Right cardiac atrium (tissue), 5 donors: ENCODE results near the gene CYSLTR1. TPM values are rescaled to one million over a fixed set of nuclear protein-coding genes. Genes with fewer than 3 reads are reported as not detected.

Experiments
- ATAC-seq, 2 donors: fragments of 200-7000 bp; cut with Tn5 transposase; one replicate each; pipeline versions ENCODE4 v1.8.0 to v1.9.1; 2020; ENCODE audit warnings: moderate library complexity in 2 of 2, mild to moderate bottlenecking in 1 of 2
- DNase-seq, 3 donors: peaks; one replicate each; pipeline ENCODE4 v3.0.0-alpha.2; 2020
- H3K27ac ChIP-seq: one replicate; pipeline ENCODE4 v1.5.1; 2013; ENCODE audit warnings: mild to moderate bottlenecking, low read length, control low read depth, moderate library complexity
- H3K27me3 ChIP-seq: one replicate; pipeline ENCODE4 v1.6.1; 2013; ENCODE audit not compliant: control insufficient read depth, insufficient read depth
- H3K4me1 ChIP-seq: one replicate; pipeline ENCODE4 v1.6.1; 2013; ENCODE audit warnings: low read length; ENCODE audit not compliant: control insufficient read depth, insufficient read depth
- H3K4me3 ChIP-seq: one replicate; pipeline ENCODE4 v1.5.1; 2013; ENCODE audit warnings: low read length, control low read depth
- H3K9me3 ChIP-seq: one replicate; pipeline ENCODE4 v1.6.1; 2013; ENCODE audit warnings: low read length; ENCODE audit not compliant: control insufficient read depth
- WGBS: extraction: QIAGEN DNeasy Blood & Tissue Kit; methylation state at CpG from one replicate; pipeline ENCODE4 v1.1.7; 2013; 5-methylcytosine and 5-hydroxymethylcytosine counted together
- intact Hi-C, 4 donors: fragments of 100-400 bp; cut with DNase I; formaldehyde crosslinking; loops; one replicate each; pipeline versions ENCODE4 v1.11.0 to v1.14.0; 2022 to 2023
- long read RNA-seq, 4 donors: library from polyadenylated mRNA; unstranded; transcript quantifications; one replicate each; pipeline ENCODE4 v2.0.0, GENCODE V29; 2020 to 2021
- polyA plus RNA-seq: library from polyadenylated mRNA; stranded (reverse); fragments of 200-250 nt; gene quantifications from one replicate; pipeline ENCODE4 v1.2.3, GENCODE V29; 2013
- total RNA-seq, 4 donors: library from RNA; stranded (reverse); fragmentation: NEBNext Ultra II Directional; extraction: Animal tissue kit (Norgen Biotek cat#: 25700); gene quantifications; one replicate each; pipeline ENCODE4 v1.2.1, GENCODE V29; 2021
- donor health status: healthy with polysubstance abuse.
- donor health status: DM: no; HTN: yes; CAD: no.
- donor health status: DM: no; HTN: no; CAD: no.
- donor health status: DM: no; HTN: yes; CAD: no; lungs with severe emphysema.
- donor health status: DM: yes; HTN: yes; CAD: no.

The CYSLTR1 gene, protein sequence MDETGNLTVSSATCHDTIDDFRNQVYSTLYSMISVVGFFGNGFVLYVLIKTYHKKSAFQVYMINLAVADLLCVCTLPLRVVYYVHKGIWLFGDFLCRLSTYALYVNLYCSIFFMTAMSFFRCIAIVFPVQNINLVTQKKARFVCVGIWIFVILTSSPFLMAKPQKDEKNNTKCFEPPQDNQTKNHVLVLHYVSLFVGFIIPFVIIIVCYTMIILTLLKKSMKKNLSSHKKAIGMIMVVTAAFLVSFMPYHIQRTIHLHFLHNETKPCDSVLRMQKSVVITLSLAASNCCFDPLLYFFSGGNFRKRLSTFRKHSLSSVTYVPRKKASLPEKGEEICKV
- total RNA-seq (1 to 10 TPM in 3 of 4 donors, under 1 TPM in 1; 0.84 to 1.2 (median 1.2) TPM), polyA plus RNA-seq (0.52 TPM)
- long read RNA-seq, donor 1, partial matches to known transcripts, result 0 of 1 reads
- long read RNA-seq, donor 1, other reads (novel, unspliced or antisense), result 0 of 1 reads
- long read RNA-seq, donor 2, result 0 reads
- long read RNA-seq, donor 3, result 0 reads
- long read RNA-seq, donor 4, result 0 reads

DNA sequence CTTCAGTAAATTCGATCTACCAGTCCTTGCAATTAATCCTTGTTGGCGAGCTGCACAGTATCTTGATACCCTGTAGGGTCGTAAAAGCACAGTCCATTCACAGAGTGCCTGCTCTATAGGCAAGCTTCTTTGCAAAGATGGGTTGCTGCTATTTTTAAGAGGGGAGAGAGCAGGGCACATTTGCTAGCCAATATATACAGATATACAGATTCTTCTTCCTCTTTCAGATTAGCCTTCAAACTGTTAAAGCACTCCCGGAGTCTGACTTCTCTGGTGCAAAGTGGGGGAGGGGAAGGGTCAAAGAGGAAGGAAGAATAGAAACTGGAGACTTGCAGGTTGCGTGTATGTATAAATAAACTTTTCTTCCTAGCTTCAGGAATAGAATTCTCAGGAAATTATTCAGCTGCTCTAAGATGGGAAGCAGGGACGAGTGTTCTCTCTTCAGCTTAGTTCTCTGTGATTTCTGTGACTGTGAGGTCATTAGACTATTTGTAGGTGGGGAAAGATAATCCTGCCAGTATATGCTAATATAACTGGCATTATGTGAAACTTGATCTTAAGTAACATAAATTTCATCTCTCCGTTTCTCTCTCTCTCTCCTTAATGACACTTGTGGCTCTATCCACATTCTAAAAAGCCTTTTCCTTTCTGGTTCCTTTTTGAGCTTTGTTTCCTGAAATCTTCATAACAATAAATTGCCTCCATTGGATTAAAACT is at the start of gene CYSLTR1:
TSS of gene CYSLTR1 (minus strand) at position 242 of the 717 bp plus-strand sequence. CDS start 53,865 bp downstream, outside the sequence.
- Histone ChIP-seq H3K27ac (no peak within 1 kb of the TSS), H3K4me1 (no peaks in the 10 kb centered on the region), H3K27me3 (no peaks in the 10 kb centered on the region), H3K4me3 (peak within 1 kb of the TSS; percentile 28), H3K9me3 (no peaks in the 10 kb centered on the region)
- 12% methylated on average over 7 of the region's 7 CpGs for WGBS
- peak in 1 of 3 donors; percentile 28 for DNase-seq
- ATAC-seq, result no peak
- intact Hi-C loops, result no loop called here

DNA sequence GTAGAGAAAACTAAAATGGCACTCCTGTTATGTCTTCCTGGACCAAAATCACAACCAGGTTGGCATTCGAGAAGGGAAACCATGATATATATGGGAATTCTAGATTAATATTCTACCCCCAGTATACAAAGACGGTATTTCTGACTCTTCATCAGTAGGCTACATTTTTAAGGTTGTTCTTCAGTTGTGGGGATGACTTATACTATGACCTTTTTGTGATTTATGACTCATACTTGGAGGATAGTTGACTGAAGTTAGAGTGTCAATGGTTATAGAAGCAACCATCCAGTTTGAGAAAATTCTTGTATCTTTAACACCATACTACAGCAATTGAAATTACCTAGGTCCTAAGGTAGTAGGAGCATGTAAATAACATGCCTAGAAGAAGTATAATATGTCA is 49.8 kb upstream of the CYSLTR1 start:
- ATAC-seq (no peak), DNase-seq (no peak)
- H3K4me3 ChIP-seq, result no peak overlapping the region
- intact Hi-C loops, result no loop called here
- H3K9me3 ChIP-seq, result no peaks in the 10 kb centered on the region
- 88% methylated on average over 2 of the region's 2 CpGs for WGBS
- no peak overlapping the region for H3K27ac ChIP-seq
- H3K27me3 ChIP-seq, result no peaks in the 10 kb centered on the region
- H3K4me1 ChIP-seq, result no peaks in the 10 kb centered on the region

DNA sequence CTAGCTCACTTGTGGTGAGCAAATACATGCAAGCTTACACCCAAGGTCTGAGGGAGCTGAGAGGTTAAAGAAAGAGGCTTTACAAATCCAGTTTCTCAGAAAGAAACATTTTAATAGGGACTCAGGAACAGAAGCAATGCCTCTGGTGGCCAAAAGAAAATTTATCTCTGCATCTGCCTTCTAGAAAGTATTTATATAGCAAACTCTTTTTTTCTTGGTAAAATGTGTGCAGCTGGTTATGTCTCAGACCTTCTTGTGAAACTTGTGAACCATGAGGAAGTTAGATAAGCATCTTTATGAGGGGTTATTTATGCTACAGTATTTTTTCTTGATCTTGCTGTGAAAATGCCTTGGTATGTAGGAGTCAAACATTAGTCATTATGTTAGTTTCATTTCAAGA is 48.5 kb upstream of the CYSLTR1 start:
- no peaks in the 10 kb centered on the region for H3K9me3 ChIP-seq
- H3K27me3 ChIP-seq, result no peaks in the 10 kb centered on the region
- no peak overlapping the region for H3K27ac ChIP-seq
- intact Hi-C loops, result no loop called here
- H3K4me3 ChIP-seq, result no peak overlapping the region
- H3K4me1 ChIP-seq, result no peaks in the 10 kb centered on the region
- ATAC-seq, result no peak
- no peak for DNase-seq

DNA sequence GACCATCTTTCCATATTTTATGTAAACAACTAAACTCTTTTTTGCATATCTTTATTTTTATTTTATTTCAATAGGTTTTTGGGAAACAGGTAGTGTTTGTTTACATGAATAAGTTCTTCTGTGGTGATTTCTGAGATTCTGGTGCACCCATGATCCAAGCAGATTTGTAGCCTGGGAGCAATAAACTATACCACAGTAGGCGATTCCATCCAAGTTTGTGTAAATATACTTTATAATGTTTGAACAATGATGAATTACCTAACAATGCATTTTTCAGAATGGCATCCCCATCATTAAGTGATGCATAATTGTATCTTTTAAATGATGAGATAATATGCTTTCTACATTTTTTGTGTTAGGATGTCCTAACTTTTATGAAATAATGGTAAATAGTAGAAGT is 39.2 kb upstream of the CYSLTR1 start:
- ATAC-seq (no peak), DNase-seq (no peak)
- Histone ChIP-seq H3K27me3 (no peaks in the 10 kb centered on the region), H3K4me3 (no peak overlapping the region), H3K4me1 (no peaks in the 10 kb centered on the region), H3K27ac (no peak overlapping the region), H3K9me3 (no peaks in the 10 kb centered on the region)
- intact Hi-C loops, result no loop called here
- WGBS, result 81% methylated on average over 1 of the region's 1 CpG

DNA sequence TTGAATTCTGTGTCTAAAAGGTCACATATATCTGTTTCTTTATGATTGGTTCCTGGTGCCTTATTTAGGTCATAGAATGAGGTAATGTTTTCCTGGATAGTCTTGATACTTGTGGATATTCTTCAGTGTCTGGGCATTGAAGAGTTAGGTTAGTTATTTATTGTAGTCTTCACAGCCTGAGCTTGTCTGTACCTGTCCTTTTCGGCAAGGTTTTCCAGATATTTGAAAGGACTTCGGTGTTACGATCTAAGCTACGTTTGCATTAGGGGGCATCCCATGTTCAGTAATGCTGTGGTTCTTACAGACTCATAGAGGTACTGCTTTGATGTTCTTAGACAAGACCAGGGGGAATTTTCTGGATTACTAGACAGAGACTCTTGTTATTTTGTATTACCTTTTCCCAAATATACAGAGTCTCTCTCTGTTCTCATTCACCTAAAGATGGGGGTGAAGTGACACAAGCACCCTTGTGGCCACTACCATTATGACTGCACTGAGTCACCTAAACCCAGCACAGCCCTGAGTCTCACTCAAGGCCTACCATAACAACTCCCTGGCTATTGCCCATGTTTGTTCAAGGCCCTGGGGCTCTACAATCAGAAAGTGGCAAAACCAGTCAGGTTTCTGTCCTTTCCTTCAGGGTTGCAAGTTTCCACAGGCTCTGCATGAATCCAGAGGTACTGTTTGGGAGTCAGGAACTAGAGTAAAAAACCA is 30.1 kb upstream of the CYSLTR1 start:
- no peaks in the 10 kb centered on the region for H3K4me1 ChIP-seq
- H3K27me3 ChIP-seq, result no peaks in the 10 kb centered on the region
- WGBS, result 94% methylated on average over 4 of the region's 4 CpGs
- DNase-seq (no peak), ATAC-seq (no peak)
- no peak overlapping the region for H3K4me3 ChIP-seq
- intact Hi-C loops, result no loop called here
- no peak overlapping the region for H3K27ac ChIP-seq
- H3K9me3 ChIP-seq, result no peaks in the 10 kb centered on the region

DNA sequence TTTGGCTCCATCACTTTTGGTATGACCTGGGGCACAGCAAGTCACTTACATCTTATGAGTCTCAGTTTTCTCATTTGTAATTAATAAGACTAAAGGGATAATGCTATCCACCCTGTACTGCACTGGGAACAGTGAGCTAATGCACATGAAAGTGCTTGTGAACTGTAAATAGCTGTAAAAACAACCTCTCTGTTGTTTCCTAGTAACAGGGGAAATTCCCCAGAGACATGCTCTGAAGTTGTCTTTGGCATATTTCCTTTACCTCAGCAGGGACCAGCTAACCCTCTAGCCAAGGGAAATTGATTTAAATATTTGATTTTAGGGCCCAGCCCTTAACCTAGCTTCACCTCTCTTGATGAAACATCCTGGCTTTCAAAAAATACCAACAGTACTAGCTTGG is 6.1 kb upstream of the CYSLTR1 start:
- DNase-seq (no peak), ATAC-seq (peak in 1 of 2 donors; percentile 55)
- no peak overlapping the region for H3K4me3 ChIP-seq
- intact Hi-C loops, result no loop called here
- H3K9me3 ChIP-seq, result no peaks in the 10 kb centered on the region
- H3K27me3 ChIP-seq, result no peaks in the 10 kb centered on the region
- no peak overlapping the region for H3K27ac ChIP-seq
- no peaks in the 10 kb centered on the region for H3K4me1 ChIP-seq

DNA sequence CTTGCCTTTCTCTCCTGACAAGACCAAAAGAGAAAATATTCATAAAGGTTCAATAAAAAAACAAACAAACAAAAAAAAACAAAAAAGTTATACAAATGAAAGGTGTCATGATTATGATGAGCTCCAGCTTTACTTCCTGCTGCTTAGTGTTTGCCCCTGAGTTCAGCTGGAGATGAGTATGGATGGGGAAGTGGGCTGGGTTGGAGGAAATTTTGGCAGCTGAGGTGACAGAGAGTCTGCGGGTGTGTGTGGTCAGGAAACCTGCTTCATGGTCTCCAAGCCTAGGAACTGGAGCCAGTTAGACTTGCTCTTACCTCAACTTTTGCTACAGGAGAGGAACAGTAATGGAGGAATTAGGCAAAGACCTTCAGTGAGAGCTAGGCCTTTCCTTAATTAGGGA is 4.3 kb upstream of the CYSLTR1 start:
- H3K4me3 ChIP-seq, result no peak overlapping the region
- ATAC-seq (no peak), DNase-seq (no peak)
- H3K27ac ChIP-seq, result no peak overlapping the region
- no peaks in the 10 kb centered on the region for H3K27me3 ChIP-seq
- intact Hi-C loops, result no loop called here
- no peaks in the 10 kb centered on the region for H3K9me3 ChIP-seq
- 47% methylated on average over 1 of the region's 1 CpG for WGBS
- H3K4me1 ChIP-seq, result no peaks in the 10 kb centered on the region

DNA sequence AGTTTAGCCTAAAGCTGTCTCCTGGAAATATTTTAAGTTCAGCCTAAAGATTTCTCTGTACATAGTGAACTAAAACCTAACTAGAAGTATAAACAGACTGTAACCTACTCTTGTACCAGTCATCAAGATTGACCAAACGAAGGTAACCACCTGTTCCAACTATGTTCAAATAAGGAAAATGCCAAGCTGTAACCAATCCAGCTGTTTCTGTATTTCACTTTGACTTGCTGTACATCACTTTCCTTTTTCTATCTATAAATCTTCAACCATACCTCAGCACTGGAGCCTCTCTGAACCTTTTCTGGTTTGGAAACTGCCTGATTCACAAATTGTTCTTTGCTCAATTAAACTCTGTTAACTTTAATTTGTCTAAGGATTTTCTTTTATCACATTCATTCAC is 3.1 kb upstream of the CYSLTR1 start:
- no peak overlapping the region for H3K4me3 ChIP-seq
- intact Hi-C loops, result no loop called here
- ATAC-seq (no peak), DNase-seq (no peak)
- no peaks in the 10 kb centered on the region for H3K4me1 ChIP-seq
- WGBS, result 83% methylated on average over 1 of the region's 1 CpG
- no peak overlapping the region for H3K27ac ChIP-seq
- H3K9me3 ChIP-seq, result no peaks in the 10 kb centered on the region
- H3K27me3 ChIP-seq, result no peaks in the 10 kb centered on the region

DNA sequence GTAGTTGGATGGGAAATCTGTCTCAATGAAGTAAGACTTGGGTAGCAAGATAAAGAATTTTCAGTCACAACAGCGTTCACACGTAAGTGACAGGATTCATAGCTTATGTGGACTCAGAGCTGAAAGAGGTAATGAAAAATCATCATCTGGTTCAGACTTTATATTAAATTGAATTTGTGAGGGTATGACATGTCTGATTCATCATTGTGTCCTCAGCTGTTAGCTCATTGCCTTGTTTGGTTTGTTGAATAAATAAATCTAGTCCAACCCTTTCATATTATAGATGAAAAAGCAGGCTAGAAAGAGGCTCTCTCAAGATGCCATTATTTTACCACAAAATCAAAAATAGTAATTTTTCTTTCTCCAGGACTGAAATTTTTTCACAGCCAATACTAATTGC is 2.7 kb upstream of the CYSLTR1 start:
- ATAC-seq (no peak), DNase-seq (no peak)
- H3K9me3 ChIP-seq, result no peaks in the 10 kb centered on the region
- no peaks in the 10 kb centered on the region for H3K4me1 ChIP-seq
- intact Hi-C loops, result no loop called here
- H3K4me3 ChIP-seq, result no peak overlapping the region
- no peaks in the 10 kb centered on the region for H3K27me3 ChIP-seq
- H3K27ac ChIP-seq, result no peak overlapping the region
- 96% methylated on average over 2 of the region's 2 CpGs for WGBS

DNA sequence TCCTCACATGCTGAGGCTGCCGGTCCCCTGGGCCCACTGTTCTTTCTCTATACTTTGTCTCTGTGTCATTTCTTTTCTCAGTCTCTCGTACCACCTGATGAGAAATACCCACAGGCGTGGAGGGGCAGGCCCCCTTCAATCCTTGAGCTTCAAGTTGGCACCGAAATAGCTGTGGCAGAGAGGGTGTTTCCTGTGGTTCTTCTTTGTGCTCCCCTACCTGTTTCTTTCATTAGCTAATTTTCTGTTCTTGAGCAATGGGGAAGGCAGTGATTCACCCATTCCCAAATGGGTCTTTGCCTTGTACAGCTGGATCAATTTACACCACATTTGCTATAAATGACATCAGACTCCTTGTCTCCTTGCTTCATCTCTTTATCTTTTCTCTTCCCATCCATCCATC is 2.1 kb upstream of the CYSLTR1 start:
- 91% methylated on average over 4 of the region's 4 CpGs for WGBS
- Histone ChIP-seq H3K4me1 (no peaks in the 10 kb centered on the region), H3K9me3 (no peaks in the 10 kb centered on the region), H3K27ac (no peak overlapping the region), H3K4me3 (no peak overlapping the region), H3K27me3 (no peaks in the 10 kb centered on the region)
- intact Hi-C loops, result no loop called here
- ATAC-seq (no peak), DNase-seq (no peak)

DNA sequence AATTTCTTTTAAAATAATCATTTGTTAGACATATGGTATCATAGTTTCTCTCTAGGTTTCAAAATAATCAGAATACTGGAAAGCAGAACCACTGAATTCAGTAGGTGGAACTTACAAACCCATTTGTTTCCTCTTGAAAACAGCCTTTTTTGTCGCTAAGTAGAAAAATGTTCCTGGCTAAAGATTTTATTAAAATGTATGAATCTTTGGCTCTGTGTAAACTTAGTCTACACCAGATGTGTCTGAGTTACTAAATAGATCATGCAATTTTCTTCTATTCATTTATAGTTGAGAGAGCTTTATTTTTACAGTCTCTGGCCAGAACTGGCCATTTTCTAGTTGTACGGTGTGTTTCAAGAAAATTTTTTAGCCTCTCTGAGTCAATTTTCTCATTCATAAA is 1.0 kb downstream of the CYSLTR1 start:
- 56% methylated on average over 2 of the region's 2 CpGs for WGBS
- DNase-seq (no peak), ATAC-seq (no peak)
- intact Hi-C loops, result no loop called here
- Histone ChIP-seq H3K27ac (no peak overlapping the region), H3K9me3 (no peaks in the 10 kb centered on the region), H3K4me3 (peak overlapping the region; percentile 28), H3K27me3 (no peaks in the 10 kb centered on the region), H3K4me1 (no peaks in the 10 kb centered on the region)
